OCI-LY1 (cell line): ENCODE data around the gene SETD1A.

Experiments
- EZH2 ChIP-seq: fragments of 200-600 bp; sonication (generic), shearing (Covaris generic); IDR thresholded peaks from 2 replicates; pipeline ENCODE4 v1.8.0; 2017; ENCODE audit warnings: borderline replicate concordance, mixed run types, mild to moderate bottlenecking, antibody characterized with exemption, low read length, moderate library complexity, mixed read lengths
- TF ChIP-seq, protein P1 (sequence below): fragments of 200-600 bp; sonication (generic), shearing (Covaris generic); IDR thresholded peaks from 2 replicates; pipeline ENCODE4 v1.5.1; 2017; ENCODE audit warnings: mild to moderate bottlenecking, antibody characterized with exemption, low read length, moderate library complexity, mixed read lengths

DNA sequence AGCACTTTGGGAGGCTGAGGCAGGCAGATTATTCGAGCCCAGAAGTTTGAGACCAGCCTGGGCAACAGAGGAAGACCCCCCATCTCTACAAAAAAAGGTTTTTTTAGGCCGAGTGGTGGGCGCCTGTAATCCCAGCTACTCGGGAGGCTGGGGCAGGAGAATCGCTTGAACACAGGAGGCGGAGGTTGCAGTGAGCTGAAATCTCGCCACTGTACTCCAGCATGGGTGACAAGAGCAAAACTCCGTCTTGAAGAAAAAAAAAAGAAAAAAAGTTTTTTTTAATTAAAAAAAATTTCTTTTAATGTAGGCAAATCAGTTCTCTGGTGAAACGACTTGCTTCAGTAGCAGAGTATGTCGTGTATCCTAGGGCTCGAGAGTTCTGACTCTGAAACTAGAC, 38.4 kb downstream of the SETD1A start:
- no peak for TF ChIP-seq EZH2
- TF ChIP-seq, protein P1, sequence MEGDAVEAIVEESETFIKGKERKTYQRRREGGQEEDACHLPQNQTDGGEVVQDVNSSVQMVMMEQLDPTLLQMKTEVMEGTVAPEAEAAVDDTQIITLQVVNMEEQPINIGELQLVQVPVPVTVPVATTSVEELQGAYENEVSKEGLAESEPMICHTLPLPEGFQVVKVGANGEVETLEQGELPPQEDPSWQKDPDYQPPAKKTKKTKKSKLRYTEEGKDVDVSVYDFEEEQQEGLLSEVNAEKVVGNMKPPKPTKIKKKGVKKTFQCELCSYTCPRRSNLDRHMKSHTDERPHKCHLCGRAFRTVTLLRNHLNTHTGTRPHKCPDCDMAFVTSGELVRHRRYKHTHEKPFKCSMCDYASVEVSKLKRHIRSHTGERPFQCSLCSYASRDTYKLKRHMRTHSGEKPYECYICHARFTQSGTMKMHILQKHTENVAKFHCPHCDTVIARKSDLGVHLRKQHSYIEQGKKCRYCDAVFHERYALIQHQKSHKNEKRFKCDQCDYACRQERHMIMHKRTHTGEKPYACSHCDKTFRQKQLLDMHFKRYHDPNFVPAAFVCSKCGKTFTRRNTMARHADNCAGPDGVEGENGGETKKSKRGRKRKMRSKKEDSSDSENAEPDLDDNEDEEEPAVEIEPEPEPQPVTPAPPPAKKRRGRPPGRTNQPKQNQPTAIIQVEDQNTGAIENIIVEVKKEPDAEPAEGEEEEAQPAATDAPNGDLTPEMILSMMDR, result no peak
